Smooth muscle cell (in vitro differentiated cells): ENCODE results near the gene LRRC10B. TPM values are rescaled to one million over a fixed set of nuclear protein-coding genes. Genes with fewer than 3 reads are reported as not detected.

ENCODE experiments used
- DNase-seq: peaks from one replicate; lab custom pipeline; 2025; ENCODE audit not compliant: unreplicated experiment; lab: John Stamatoyannopoulos, UW
- H2AFZ ChIP-seq: fragments of 200-600 bp; sonication (generic); 2 replicates; pipeline ENCODE4 v1.6.0; 2016; ENCODE audit warnings: antibody characterized with exemption, low read depth, mild to moderate bottlenecking
- H3F3A ChIP-seq: fragments of 200-600 bp; sonication (generic); 2 replicates; pipeline ENCODE4 v1.6.0; 2017; ENCODE audit warnings: antibody characterized with exemption, low read depth
- H3K27ac ChIP-seq: fragments of 200-600 bp; sonication (generic); 2 replicates; pipeline ENCODE4 v1.5.1; 2016; ENCODE audit warnings: low read depth, mild to moderate bottlenecking
- H3K27me3 ChIP-seq: fragments of 200-600 bp; sonication (generic); 2 replicates; pipeline ENCODE4 v1.6.1; 2016; ENCODE audit warnings: low read depth, mild to moderate bottlenecking
- H3K36me3 ChIP-seq: fragments of 200-600 bp; sonication (generic); 2 replicates; pipeline ENCODE4 v1.5.1; 2016; ENCODE audit warnings: low read depth
- H3K4me1 ChIP-seq: fragments of 200-600 bp; sonication (generic); 2 replicates; pipeline ENCODE4 v1.5.1; 2016; ENCODE audit warnings: low read depth
- H3K4me2 ChIP-seq: fragments of 200-600 bp; sonication (generic); 2 replicates; pipeline ENCODE4 v1.6.0; 2016; ENCODE audit warnings: mild to moderate bottlenecking
- H3K4me3 ChIP-seq: fragments of 200-600 bp; sonication (generic); 2 replicates; pipeline ENCODE4 v1.5.1; 2016; ENCODE audit warnings: mild to moderate bottlenecking
- H3K79me2 ChIP-seq: fragments of 200-600 bp; sonication (generic); 2 replicates; pipeline ENCODE4 v1.6.0; 2016; ENCODE audit warnings: low read depth, mild to moderate bottlenecking
- H3K9ac ChIP-seq: fragments of 200-600 bp; sonication (generic); 2 replicates; pipeline ENCODE4 v1.6.0; 2016; ENCODE audit warnings: low read depth
- H3K9me3 ChIP-seq: fragments of 200-600 bp; sonication (generic); replicated peaks from 2 replicates; pipeline ENCODE4 v1.5.1; 2016; ENCODE audit warnings: low read depth
- H4K20me1 ChIP-seq: fragments of 200-600 bp; sonication (generic); 2 replicates; pipeline ENCODE4 v1.6.0; 2016; ENCODE audit warnings: low read depth
- CTCF ChIP-seq: fragments of 200-600 bp; sonication (generic); IDR thresholded peaks from 2 replicates; pipeline ENCODE4 v1.5.1; 2017; ENCODE audit warnings: borderline replicate concordance, mild to moderate bottlenecking, antibody characterized with exemption; ENCODE audit not compliant: insufficient read depth, poor library complexity, severe bottlenecking
- WGBS: methylation state at CpG from one replicate; pipeline ENCODE4 v1.1.7; 2016; ENCODE audit warnings: low lambda C conversion rate; 5-methylcytosine and 5-hydroxymethylcytosine counted together
- polyA plus RNA-seq: library from polyadenylated mRNA; unstranded; fragments of >200 nt; fragmentation: Nextera tagmentation; extraction: Ambion mirVana; gene quantifications from 2 replicates; pipeline ENCODE4 v1.2.1, GENCODE V29; 2016
- total RNA-seq: library from RNA; depleted of rRNA; stranded (reverse); fragments of >200 nt; gene quantifications from 2 replicates; pipeline ENCODE4 v1.2.3, GENCODE V29; 2014

The LRRC10B gene
- total and polyA plus RNA-seq, 2 experiments from 2014 or later: 0.11 to 2.2 TPM

- H3K4me1 ChIP-seq: peaks cover 6% of the 10 kb centered on the region
- no peak overlapping the region for H3K9ac ChIP-seq
- no peaks in the 10 kb centered on the region for H3K36me3 ChIP-seq
- no peaks in the 10 kb centered on the region for H4K20me1 ChIP-seq
- no peaks in the 10 kb centered on the region for H3K9me3 ChIP-seq
- H3K4me2 ChIP-seq: no peak overlapping the region
- no peak overlapping the region for H2AFZ ChIP-seq
- 69% methylated on average over 14 of the region's 14 CpGs for WGBS
- no peak overlapping the region for H3K4me3 ChIP-seq
- no peak for DNase-seq
- H3K79me2 ChIP-seq: no peaks in the 10 kb centered on the region
- H3K27me3 ChIP-seq: no peaks in the 10 kb centered on the region
- no peaks in the 10 kb centered on the region for H3F3A ChIP-seq
- TF ChIP-seq CTCF: no peak
- H3K27ac ChIP-seq: no peak overlapping the region
These were observed 31.3 kb downstream of the LRRC10B start for GRCh38 chr11:61539831-61540357.

GRCh38 chr11:61540528-61540927, 32.0 kb downstream of the LRRC10B start:
- no peaks in the 10 kb centered on the region for H3K9me3 ChIP-seq
- no peaks in the 10 kb centered on the region for H3K36me3 ChIP-seq
- no peak overlapping the region for H2AFZ ChIP-seq
- no peaks in the 10 kb centered on the region for H3K27me3 ChIP-seq
- H3K4me2 ChIP-seq: no peak overlapping the region
- no peak for TF ChIP-seq CTCF
- H3F3A ChIP-seq: no peaks in the 10 kb centered on the region
- peaks cover 6% of the 10 kb centered on the region for H3K4me1 ChIP-seq
- no peak overlapping the region for H3K27ac ChIP-seq
- DNase-seq: no peak
- H3K4me3 ChIP-seq: no peak overlapping the region
- 78% methylated on average over 9 of the region's 9 CpGs for WGBS
- no peaks in the 10 kb centered on the region for H3K79me2 ChIP-seq
- no peak overlapping the region for H3K9ac ChIP-seq
- no peaks in the 10 kb centered on the region for H4K20me1 ChIP-seq

GRCh38 chr11:61541598-61541997, 33.0 kb downstream of the LRRC10B start:
- WGBS: 30% methylated on average over 3 of the region's 3 CpGs
- H4K20me1 ChIP-seq: no peaks in the 10 kb centered on the region
- no peaks in the 10 kb centered on the region for H3K27me3 ChIP-seq
- H3K4me2 ChIP-seq: no peak overlapping the region
- H3K4me1 ChIP-seq: peaks cover 6% of the 10 kb centered on the region
- no peak overlapping the region for H3K9ac ChIP-seq
- H3F3A ChIP-seq: no peaks in the 10 kb centered on the region
- H3K36me3 ChIP-seq: no peaks in the 10 kb centered on the region
- no peaks in the 10 kb centered on the region for H3K79me2 ChIP-seq
- DNase-seq: no peak
- TF ChIP-seq CTCF: no peak
- no peak overlapping the region for H2AFZ ChIP-seq
- H3K9me3 ChIP-seq: no peaks in the 10 kb centered on the region
- H3K4me3 ChIP-seq: no peak overlapping the region
- H3K27ac ChIP-seq: no peak overlapping the region

- no peak for DNase-seq
- Histone ChIP-seq H3K9ac (no peak overlapping the region), H3K4me1 (peaks cover 6% of the 10 kb centered on the region), H3K27me3 (no peaks in the 10 kb centered on the region), H3K79me2 (no peaks in the 10 kb centered on the region), H3K4me3 (no peak overlapping the region), H3K27ac (no peak overlapping the region), H4K20me1 (no peaks in the 10 kb centered on the region), H3K9me3 (no peaks in the 10 kb centered on the region), H3K4me2 (no peak overlapping the region), H2AFZ (no peak overlapping the region), H3F3A (no peaks in the 10 kb centered on the region), H3K36me3 (no peaks in the 10 kb centered on the region)
- WGBS: 81% methylated on average over 19 of the region's 19 CpGs
- no peak for TF ChIP-seq CTCF
These were observed 33.5 kb downstream of the LRRC10B start for GRCh38 chr11:61542024-61542461.
